ENCODE measurements around the gene SPDYC. TPM values are rescaled to one million over a fixed set of nuclear protein-coding genes. Genes with fewer than 3 reads are reported as not detected.

Gene SPDYC
- total RNA-seq, 2 donors from 2014 or later: not detected

DNA sequence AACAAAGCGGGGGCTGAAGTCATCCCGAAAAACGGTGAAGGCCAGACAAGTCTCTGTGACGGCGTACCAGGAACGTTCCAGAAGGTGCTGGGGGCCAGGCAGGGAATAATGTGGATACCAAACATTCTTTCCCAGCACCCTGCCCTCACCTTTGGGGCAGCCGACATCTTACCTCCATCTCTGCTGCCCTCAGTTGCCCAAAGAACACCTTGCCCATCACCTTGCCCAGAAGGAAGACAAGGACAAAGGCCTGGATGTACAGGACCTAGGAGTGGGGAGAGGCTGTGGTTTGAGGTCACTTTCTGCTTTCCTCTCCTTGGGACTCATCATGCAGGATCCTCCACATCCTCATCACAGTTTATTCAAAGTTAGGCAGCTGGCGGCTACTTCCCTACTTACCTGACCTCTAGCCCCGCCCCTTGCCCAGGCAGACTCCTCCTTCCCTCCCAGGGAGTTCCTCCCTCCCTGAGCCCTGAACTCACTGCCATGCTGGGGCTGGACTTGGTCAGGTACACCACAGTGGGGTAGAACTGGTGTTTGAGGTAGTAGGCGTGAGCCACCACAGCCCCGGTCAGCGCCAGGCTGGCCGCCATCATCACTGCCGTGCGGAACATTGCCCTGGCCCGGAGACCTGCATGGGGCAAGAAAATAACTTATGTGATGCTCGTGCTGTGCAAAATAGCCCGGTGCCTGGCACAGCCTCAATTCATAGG, 36.9 kb upstream of the SPDYC start:
- peak; percentile 94 for DNase-seq
- Histone ChIP-seq H3K27me3 (no peaks in the 10 kb centered on the region), H3K36me3 (peaks cover 33% of the 10 kb centered on the region), H3K4me1 (peaks cover 15% of the 10 kb centered on the region), H3K27ac (peak overlapping the region; percentile 94), H3K4me3 (peak overlapping the region; percentile 86), H3K9ac (ENCODE audit: low read depth in 2 of 2, low read length in 2 of 2) (peak overlapping the region; percentile 96 to 98), H3K9me3 (no peaks in the 10 kb centered on the region)
- intact Hi-C loops (cut with DNase I): no loop called here
- TF ChIP-seq, protein P1, sequence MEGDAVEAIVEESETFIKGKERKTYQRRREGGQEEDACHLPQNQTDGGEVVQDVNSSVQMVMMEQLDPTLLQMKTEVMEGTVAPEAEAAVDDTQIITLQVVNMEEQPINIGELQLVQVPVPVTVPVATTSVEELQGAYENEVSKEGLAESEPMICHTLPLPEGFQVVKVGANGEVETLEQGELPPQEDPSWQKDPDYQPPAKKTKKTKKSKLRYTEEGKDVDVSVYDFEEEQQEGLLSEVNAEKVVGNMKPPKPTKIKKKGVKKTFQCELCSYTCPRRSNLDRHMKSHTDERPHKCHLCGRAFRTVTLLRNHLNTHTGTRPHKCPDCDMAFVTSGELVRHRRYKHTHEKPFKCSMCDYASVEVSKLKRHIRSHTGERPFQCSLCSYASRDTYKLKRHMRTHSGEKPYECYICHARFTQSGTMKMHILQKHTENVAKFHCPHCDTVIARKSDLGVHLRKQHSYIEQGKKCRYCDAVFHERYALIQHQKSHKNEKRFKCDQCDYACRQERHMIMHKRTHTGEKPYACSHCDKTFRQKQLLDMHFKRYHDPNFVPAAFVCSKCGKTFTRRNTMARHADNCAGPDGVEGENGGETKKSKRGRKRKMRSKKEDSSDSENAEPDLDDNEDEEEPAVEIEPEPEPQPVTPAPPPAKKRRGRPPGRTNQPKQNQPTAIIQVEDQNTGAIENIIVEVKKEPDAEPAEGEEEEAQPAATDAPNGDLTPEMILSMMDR (IDR thresholded peaks at IDR 0.05): no peak

DNA sequence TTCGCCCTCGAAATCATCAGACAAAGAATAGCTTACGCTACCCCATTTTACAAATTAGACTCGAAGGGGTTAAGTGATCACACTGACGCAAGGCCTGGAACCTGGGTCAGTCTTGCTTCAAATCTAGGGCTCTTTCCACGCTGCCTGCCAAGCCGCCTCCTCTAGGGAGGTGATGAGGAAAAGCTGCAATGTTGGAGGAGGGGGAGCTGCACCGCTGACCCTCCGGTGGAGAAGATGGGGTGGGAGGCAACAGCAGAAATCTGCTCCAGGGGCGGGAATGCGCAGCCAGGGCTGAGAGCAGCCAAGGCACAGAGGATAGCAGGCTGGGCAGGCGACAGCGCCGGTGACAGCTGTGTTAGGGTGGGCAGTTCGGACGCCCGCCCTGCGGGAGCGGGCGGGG, 36.3 kb upstream of the SPDYC start:
- Histone ChIP-seq H3K4me3 (peak overlapping the region; percentile 86), H3K27ac (peak overlapping the region; percentile 94), H3K4me1 (peaks cover 15% of the 10 kb centered on the region), H3K9ac (ENCODE audit: low read depth in 2 of 2, low read length in 2 of 2) (peak overlapping the region; percentile 96 to 98), H3K27me3 (no peaks in the 10 kb centered on the region), H3K9me3 (no peaks in the 10 kb centered on the region), H3K36me3 (peaks cover 27% of the 10 kb centered on the region)
- intact Hi-C loops (cut with DNase I): no loop called here
- TF ChIP-seq, protein P1 (IDR thresholded peaks at IDR 0.05): no peak
- no peak for DNase-seq

DNA sequence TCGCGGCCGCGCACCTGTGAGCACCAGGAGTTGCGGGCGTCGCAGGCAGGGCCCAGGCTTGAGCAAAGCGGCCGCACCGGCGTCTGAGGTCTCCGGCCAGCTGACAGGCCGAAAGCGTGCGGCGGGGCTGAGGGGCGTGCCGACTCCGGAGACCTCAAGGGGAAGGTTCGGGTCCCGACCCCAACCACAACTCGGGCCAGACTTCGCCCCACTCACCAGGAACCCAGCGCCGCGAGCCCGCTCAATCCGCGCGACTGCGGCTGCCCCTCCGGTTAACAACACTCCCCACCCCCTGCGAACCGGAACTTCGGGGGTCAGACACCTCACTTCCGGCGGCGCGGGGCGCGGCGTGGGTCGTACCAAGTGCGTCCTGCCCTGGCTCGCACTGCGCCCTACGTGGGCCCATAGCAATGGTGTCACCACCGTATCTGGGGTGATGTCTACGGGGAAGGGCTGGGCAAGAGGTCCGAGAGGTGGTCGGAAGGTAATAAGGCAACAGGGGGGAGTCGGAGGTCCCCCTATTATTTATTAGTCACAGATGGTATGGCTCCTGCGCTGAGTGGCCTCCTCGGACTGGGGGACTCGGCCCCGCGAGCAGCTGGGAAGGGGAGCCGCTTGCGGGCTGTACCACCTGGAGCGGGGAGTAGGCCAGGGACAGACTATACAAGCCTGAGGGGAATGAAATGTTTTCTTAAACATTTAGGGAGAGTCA, 35.6 kb upstream of the SPDYC start, which contains the start of gene SYVN1:
Gene SYVN1, minus strand, starts transcription at position 280 of the 712 bp plus-strand sequence. CDS start 918 bp downstream, outside the sequence.
- peaks cover 20% of the 10 kb centered on the region for H3K36me3 ChIP-seq
- peak within 1 kb of the TSS; percentile 96 to 98 for H3K9ac ChIP-seq (ENCODE audit: low read depth in 2 of 2, low read length in 2 of 2)
- DNase-seq: peak; percentile 95
- H3K4me3 ChIP-seq: peak within 1 kb of the TSS; percentile 86
- H3K4me1 ChIP-seq: peaks cover 15% of the 10 kb centered on the region
- TF ChIP-seq, protein P1 (IDR thresholded peaks at IDR 0.05): no peak
- intact Hi-C loops (cut with DNase I): no loop called here
- H3K27ac ChIP-seq: peak within 1 kb of the TSS; percentile 94
- H3K9me3 ChIP-seq: no peaks in the 10 kb centered on the region
- no peaks in the 10 kb centered on the region for H3K27me3 ChIP-seq

DNA sequence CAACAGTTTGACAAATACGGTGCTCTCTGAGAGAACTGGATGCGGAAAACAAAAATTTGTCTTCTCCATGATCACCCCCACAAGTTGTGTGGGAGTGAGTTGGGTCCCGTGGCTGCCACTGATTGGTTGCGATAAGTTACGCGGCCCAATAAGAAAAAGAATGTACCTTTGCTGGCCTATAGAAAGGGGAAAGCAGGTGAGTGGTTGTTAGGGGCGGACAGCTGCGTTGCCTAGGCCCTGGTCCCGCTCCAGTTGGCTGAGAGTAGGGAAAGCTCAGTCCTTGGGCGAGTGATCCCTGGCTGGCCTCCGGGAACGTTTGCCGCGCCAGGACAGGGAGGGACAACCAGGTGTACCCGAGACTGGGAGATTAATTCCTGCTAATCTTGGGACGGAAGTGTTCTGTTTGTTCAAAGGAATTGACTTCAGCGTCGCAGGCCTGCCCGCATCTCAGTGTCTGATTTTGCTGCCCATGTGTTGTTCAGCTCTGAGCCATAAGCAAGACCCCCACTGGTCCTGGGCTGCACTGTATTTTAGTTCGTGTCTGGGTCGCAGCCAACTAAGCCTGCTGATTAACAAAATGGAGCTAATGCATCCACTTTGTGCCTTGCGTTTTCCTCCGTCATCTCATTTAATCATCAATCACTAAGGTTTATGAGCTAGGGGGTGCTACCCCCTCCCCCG, 34.9 kb upstream of the SPDYC start:
- H3K36me3 ChIP-seq: peaks cover 14% of the 10 kb centered on the region
- DNase-seq: peak; percentile 96
- peak overlapping the region; percentile 96 to 98 for H3K9ac ChIP-seq (ENCODE audit: low read depth in 2 of 2, low read length in 2 of 2)
- H3K4me3 ChIP-seq: peak overlapping the region; percentile 86
- TF ChIP-seq, protein P1 (IDR thresholded peaks at IDR 0.05): no peak
- peaks cover 15% of the 10 kb centered on the region for H3K4me1 ChIP-seq
- H3K27me3 ChIP-seq: no peaks in the 10 kb centered on the region
- H3K27ac ChIP-seq: peak overlapping the region; percentile 94
- H3K9me3 ChIP-seq: no peaks in the 10 kb centered on the region
- intact Hi-C loops (cut with DNase I): loop anchor here (5.0 kb wide), 1 partner anchor 47 kb away; the partner anchor contains the start of gene CAPN1

DNA sequence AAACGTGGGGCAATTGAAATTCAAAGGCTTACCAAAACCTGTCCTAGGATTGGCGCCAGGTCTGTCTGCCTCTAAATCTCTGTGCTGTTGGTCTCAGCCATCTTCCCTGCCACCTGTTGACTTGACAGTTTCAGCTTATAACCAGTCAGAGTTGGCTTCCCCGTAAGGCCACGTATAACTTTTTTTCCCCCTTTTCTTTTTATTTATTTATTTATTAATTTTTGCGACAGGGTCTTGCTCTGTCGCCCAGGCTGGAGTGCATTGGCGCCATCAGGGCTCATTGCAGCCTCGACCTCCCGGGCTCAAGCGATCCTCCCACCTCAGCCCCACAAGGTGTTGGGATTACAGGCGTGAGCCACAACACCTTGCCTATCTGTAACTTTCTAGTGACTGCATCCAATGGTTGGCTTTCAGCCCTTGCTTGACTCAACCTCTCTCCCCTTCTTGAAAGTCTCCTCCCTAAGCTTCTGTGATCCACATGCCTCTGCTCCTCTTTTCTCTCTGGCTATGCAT, 34.3 kb upstream of the SPDYC start:
- Histone ChIP-seq H3K9me3 (no peaks in the 10 kb centered on the region), H3K36me3 (peaks cover 10% of the 10 kb centered on the region), H3K4me1 (peaks cover 15% of the 10 kb centered on the region), H3K4me3 (peak overlapping the region; percentile 86), H3K9ac (ENCODE audit: low read depth in 2 of 2, low read length in 2 of 2) (peak overlapping the region; percentile 96 to 98), H3K27ac (peak overlapping the region; percentile 94), H3K27me3 (no peaks in the 10 kb centered on the region)
- intact Hi-C loops (cut with DNase I): loop anchor here (5.0 kb wide), 1 partner anchor 47 kb away; the partner anchor contains the start of gene CAPN1
- TF ChIP-seq, protein P1 (IDR thresholded peaks at IDR 0.05): no peak
- DNase-seq: no peak

All from colonic mucosa (tissue), 4 donors.